ENCODE results near the gene RHBDL3.

DNA sequence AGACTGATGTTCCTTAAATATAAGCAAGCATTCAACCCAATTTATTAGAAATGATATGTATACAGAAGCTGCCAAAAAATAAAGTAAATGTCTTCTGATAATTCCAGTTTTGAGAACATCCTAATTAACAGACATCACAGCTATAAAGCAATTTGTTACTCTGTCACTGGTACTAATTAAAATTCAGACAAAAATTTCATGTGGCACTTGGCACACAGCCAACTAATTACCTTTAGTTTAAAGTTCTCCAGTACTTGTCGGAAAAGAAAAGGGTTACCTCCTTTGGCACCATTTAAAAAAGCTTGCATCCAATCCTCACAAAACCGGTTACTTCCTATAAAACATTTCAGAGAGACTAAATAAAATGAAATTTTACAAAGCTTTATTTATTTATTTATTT, 67.6 kb downstream of the RHBDL3 start:
- TF ChIP-seq, protein P1, sequence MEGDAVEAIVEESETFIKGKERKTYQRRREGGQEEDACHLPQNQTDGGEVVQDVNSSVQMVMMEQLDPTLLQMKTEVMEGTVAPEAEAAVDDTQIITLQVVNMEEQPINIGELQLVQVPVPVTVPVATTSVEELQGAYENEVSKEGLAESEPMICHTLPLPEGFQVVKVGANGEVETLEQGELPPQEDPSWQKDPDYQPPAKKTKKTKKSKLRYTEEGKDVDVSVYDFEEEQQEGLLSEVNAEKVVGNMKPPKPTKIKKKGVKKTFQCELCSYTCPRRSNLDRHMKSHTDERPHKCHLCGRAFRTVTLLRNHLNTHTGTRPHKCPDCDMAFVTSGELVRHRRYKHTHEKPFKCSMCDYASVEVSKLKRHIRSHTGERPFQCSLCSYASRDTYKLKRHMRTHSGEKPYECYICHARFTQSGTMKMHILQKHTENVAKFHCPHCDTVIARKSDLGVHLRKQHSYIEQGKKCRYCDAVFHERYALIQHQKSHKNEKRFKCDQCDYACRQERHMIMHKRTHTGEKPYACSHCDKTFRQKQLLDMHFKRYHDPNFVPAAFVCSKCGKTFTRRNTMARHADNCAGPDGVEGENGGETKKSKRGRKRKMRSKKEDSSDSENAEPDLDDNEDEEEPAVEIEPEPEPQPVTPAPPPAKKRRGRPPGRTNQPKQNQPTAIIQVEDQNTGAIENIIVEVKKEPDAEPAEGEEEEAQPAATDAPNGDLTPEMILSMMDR (IDR thresholded peaks at IDR 0.05), result no peak
- TF ChIP-seq EP300 (IDR thresholded peaks at IDR 0.05), result no peak

All from tibial nerve (tissue), 4 donors.